ENCODE measurements around the gene SCP2. TPM values are rescaled to one million over a fixed set of nuclear protein-coding genes. Genes with fewer than 3 reads are reported as not detected.

SCP2 gene
- total RNA-seq, 2 experiments from 2014 or later, result 63.9 to 75.5 TPM

DNA sequence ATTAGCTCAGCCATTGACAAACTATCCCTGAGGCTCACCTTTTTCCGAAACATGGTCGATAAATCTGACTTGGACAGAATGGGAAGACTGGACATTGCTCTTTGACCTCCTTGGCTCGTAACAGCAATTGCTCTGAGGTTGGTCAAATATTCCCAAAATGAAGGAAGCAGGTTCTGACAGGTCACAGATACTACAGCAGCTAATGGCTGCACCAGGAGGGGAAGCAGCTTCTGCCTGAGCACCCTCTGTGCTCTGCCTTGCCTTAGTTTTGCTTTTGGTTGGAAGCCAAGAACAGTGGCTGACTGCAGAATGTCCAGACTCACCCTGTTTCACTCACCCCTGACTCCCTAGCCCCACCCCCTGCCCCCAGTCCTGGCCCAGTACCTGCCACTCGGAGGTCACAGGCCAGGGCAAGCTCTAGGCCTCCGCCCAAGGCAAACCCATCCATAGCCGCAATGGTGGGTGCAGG, 20.9 kb upstream of the SCP2 start:
- no peak overlapping the region for H2AFZ ChIP-seq (ENCODE audit: low read length)
- H3K36me3 ChIP-seq (ENCODE audit: insufficient read depth, low read length), result no peaks in the 10 kb centered on the region
- no peak overlapping the region for H3K4me3 ChIP-seq (ENCODE audit: low read depth, low read length, poor library complexity, severe bottlenecking)
- intact Hi-C loops (cut with micrococcal nuclease; ENCODE audit: unreplicated experiment), result loop anchor here (10.0 kb wide), 1 partner anchor 149 kb away; no protein-coding TSS in a partner anchor
- BruUV-seq (replicated peaks), result no TSS peak
- H3K4me2 ChIP-seq (ENCODE audit: low read length), result no peak overlapping the region
- H3K9me3 ChIP-seq (ENCODE audit: low read length), result no peaks in the 10 kb centered on the region
- POLR2A ChIA-PET, result interaction anchor here (0.5 kb wide), 1 partner anchor 153 kb away, joined by 4 read pairs; no protein-coding TSS in a partner anchor
- H3K27ac ChIP-seq (ENCODE audit: low read depth, low read length, poor library complexity, severe bottlenecking), result no peak overlapping the region
- H3K79me2 ChIP-seq (ENCODE audit: insufficient read depth, low read depth, low read length), result no peaks in the 10 kb centered on the region
- CTCF ChIA-PET (ENCODE audit: unreplicated experiment), result interaction anchor here (0.5 kb wide), 1 partner anchor 58 kb away, joined by 3 read pairs; no protein-coding TSS in a partner anchor
- no peaks in the 10 kb centered on the region for H3K9me2 ChIP-seq (ENCODE audit: insufficient read depth, low read length)
- TF ChIP-seq EZH2phosphoT487 (IDR thresholded peaks at IDR 0.05; ENCODE audit: borderline replicate concordance, low read depth, low read length), result no peak
- TF ChIP-seq, protein P1, sequence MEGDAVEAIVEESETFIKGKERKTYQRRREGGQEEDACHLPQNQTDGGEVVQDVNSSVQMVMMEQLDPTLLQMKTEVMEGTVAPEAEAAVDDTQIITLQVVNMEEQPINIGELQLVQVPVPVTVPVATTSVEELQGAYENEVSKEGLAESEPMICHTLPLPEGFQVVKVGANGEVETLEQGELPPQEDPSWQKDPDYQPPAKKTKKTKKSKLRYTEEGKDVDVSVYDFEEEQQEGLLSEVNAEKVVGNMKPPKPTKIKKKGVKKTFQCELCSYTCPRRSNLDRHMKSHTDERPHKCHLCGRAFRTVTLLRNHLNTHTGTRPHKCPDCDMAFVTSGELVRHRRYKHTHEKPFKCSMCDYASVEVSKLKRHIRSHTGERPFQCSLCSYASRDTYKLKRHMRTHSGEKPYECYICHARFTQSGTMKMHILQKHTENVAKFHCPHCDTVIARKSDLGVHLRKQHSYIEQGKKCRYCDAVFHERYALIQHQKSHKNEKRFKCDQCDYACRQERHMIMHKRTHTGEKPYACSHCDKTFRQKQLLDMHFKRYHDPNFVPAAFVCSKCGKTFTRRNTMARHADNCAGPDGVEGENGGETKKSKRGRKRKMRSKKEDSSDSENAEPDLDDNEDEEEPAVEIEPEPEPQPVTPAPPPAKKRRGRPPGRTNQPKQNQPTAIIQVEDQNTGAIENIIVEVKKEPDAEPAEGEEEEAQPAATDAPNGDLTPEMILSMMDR (conservative IDR thresholded peaks at IDR 0.05; ENCODE audit: low read length), result no peak
- DNase-seq (ENCODE audit: low spot score), result no peak
- H3K4me1 ChIP-seq (ENCODE audit: insufficient read depth, low read length, poor library complexity, severe bottlenecking), result peaks cover 3% of the 10 kb centered on the region
- H4K20me1 ChIP-seq (ENCODE audit: insufficient read depth, low read length), result no peaks in the 10 kb centered on the region

DNA sequence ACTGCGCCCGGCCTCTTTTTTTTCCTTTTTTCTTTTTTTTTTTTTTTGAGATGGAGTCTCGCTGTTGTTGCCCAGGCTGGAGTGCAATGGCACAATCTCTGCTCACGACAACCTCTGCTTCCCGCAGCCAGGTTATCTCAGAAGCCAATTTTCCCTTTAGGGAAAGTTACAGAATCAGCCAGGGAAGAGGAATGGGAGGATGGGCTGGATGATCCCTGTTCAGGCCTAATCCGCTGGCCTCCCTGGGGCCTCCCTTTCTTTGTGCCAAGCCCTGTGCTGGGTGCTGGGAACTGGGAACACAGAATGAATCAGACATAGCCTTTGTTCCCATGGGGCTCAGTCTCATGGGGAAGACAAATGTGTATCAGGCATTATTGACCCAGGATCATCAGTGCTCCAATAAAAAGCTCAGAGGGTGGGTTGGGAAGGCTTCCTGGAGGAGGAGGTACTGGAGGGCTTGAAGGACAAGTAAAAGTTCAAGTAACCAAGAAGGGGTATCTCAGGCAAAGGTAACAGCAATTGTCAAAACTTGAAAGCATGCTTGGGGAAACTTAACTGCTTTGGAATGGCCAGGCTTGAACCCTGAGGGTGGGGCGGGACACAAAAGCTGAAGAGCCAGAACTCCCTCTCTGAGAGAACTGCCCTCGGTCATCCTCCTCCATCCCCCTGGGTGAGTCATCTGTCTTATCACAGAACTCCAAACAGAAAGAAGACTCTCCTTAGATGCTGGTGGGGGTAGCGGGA, 19.8 kb upstream of the SCP2 start:
- TF ChIP-seq, protein P1 (conservative IDR thresholded peaks at IDR 0.05; ENCODE audit: low read length), result no peak
- TF ChIP-seq EZH2phosphoT487 (IDR thresholded peaks at IDR 0.05; ENCODE audit: borderline replicate concordance, low read depth, low read length), result no peak
- CTCF ChIA-PET (ENCODE audit: unreplicated experiment), result no interaction called here
- intact Hi-C loops (cut with micrococcal nuclease; ENCODE audit: unreplicated experiment), result loop anchor here (10.0 kb wide), 1 partner anchor 148 kb away; no protein-coding TSS in a partner anchor

DNA sequence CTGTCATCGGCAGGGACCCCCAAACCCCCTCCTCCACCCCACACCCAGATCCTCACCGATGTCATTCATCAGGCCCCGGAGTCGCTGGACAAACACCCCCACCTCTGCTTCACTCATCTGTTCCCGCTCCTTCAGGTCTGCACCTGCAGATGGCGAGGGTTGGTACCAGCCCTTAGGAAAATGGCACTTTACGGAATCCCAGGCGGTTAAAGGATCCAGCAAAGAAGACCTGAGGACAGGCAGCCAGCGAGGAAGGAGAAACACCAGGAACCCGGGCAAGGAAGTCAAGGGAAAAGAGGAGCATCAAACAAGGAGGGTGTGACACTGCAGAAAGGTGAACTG, 19.3 kb upstream of the SCP2 start:
- H3K27ac ChIP-seq (ENCODE audit: low read depth, low read length, poor library complexity, severe bottlenecking), result no peak overlapping the region
- no peaks in the 10 kb centered on the region for H4K20me1 ChIP-seq (ENCODE audit: insufficient read depth, low read length)
- no TSS peak for BruUV-seq (replicated peaks)
- H3K36me3 ChIP-seq (ENCODE audit: insufficient read depth, low read length), result no peaks in the 10 kb centered on the region
- no peaks in the 10 kb centered on the region for H3K9me2 ChIP-seq (ENCODE audit: insufficient read depth, low read length)
- no peak overlapping the region for H3K4me3 ChIP-seq (ENCODE audit: low read depth, low read length, poor library complexity, severe bottlenecking)
- no peak overlapping the region for H2AFZ ChIP-seq (ENCODE audit: low read length)
- intact Hi-C loops (cut with micrococcal nuclease; ENCODE audit: unreplicated experiment), result loop anchor here (10.0 kb wide), 1 partner anchor 147 kb away; no protein-coding TSS in a partner anchor
- TF ChIP-seq, protein P1 (conservative IDR thresholded peaks at IDR 0.05; ENCODE audit: low read length), result no peak
- TF ChIP-seq EZH2phosphoT487 (IDR thresholded peaks at IDR 0.05; ENCODE audit: borderline replicate concordance, low read depth, low read length), result no peak
- ChIA-PET CTCF (ENCODE audit: unreplicated experiment) (no interaction called here), POLR2A (no interaction called here)
- H3K4me2 ChIP-seq (ENCODE audit: low read length), result no peak overlapping the region
- peaks cover 3% of the 10 kb centered on the region for H3K4me1 ChIP-seq (ENCODE audit: insufficient read depth, low read length, poor library complexity, severe bottlenecking)
- no peaks in the 10 kb centered on the region for H3K79me2 ChIP-seq (ENCODE audit: insufficient read depth, low read depth, low read length)
- H3K9me3 ChIP-seq (ENCODE audit: low read length), result no peaks in the 10 kb centered on the region
- no peak for DNase-seq (ENCODE audit: low spot score)

More for the DNA sequence above, 19.8 kb upstream of the SCP2 start:
- no peaks in the 10 kb centered on the region for H3K79me2 ChIP-seq (ENCODE audit: insufficient read depth, low read depth, low read length)
- H3K4me1 ChIP-seq (ENCODE audit: insufficient read depth, low read length, poor library complexity, severe bottlenecking), result peaks cover 3% of the 10 kb centered on the region
- no peaks in the 10 kb centered on the region for H3K36me3 ChIP-seq (ENCODE audit: insufficient read depth, low read length)
- no peak overlapping the region for H3K4me2 ChIP-seq (ENCODE audit: low read length)
- no peaks in the 10 kb centered on the region for H3K9me3 ChIP-seq (ENCODE audit: low read length)
- DNase-seq (ENCODE audit: low spot score), result no peak
- no peaks in the 10 kb centered on the region for H3K9me2 ChIP-seq (ENCODE audit: insufficient read depth, low read length)
- no peak overlapping the region for H3K27ac ChIP-seq (ENCODE audit: low read depth, low read length, poor library complexity, severe bottlenecking)
- BruUV-seq (replicated peaks), result no TSS peak
- POLR2A ChIA-PET, result interaction anchor here (0.7 kb wide), 4 partner anchors 40 to 82 kb away, joined by 3 to 4 read pairs (median 3); no protein-coding TSS in a partner anchor
- H4K20me1 ChIP-seq (ENCODE audit: insufficient read depth, low read length), result no peaks in the 10 kb centered on the region
- H2AFZ ChIP-seq (ENCODE audit: low read length), result no peak overlapping the region
- H3K4me3 ChIP-seq (ENCODE audit: low read depth, low read length, poor library complexity, severe bottlenecking), result no peak overlapping the region

Data from OCI-LY7 (cell line).